HepG2 (cell line): ENCODE results near the gene SIGLEC15. TPM values are rescaled to one million over a fixed set of nuclear protein-coding genes. Genes with fewer than 3 reads are reported as not detected.

Source experiments
- ATAC-seq: fragments of 200-7000 bp; cut with Tn5 transposase; 3 replicates; pipeline ENCODE4 v1.9.1; 2020; ENCODE audit warnings: mild to moderate bottlenecking, moderate library complexity
- BruUV-seq: library from RNA; stranded (reverse); fragments of 400-500 nt; replicated peaks from 2 replicates; lab custom pipeline; 2021; lab: Mats Ljungman, UMichigan
- CTCF ChIA-PET: fragments of 300-600 bp; formaldehyde crosslinking; extraction: SDS; loops from one replicate; lab custom pipeline; 2021; ENCODE audit warnings: low total read pairs, inconsistent platforms, low intra/inter-chr PET ratio; lab: Yijun Ruan, JAX
- POLR2A ChIA-PET: fragments of 350-600 bp; sonication (Branson Sonifier 250); formaldehyde crosslinking; loops from one replicate; lab custom pipeline; 2020; ENCODE audit warnings: antibody characterized with exemption, inconsistent platforms; lab: Yijun Ruan, JAX
- DNase-seq: peaks from one replicate; pipeline ENCODE4 v3.0.0-alpha.2; 2015; ENCODE audit warnings: low spot score
- FAIRE-seq: peaks from 3 replicates; lab custom pipeline; 2011; peaks lifted over from hg19 to GRCh38; lab: Jason Lieb, UNC
- H2AFZ ChIP-seq: one replicate; pipeline ENCODE4 v1.6.1; 2011; ENCODE audit warnings: low read length, inconsistent platforms
- H3K27ac ChIP-seq: fragments of 300-600 bp; 3 replicates; pipeline ENCODE4 v1.8.0; 2011; ENCODE audit warnings: mixed run types, mild to moderate bottlenecking, mixed read lengths, low read length, inconsistent platforms; ENCODE audit not compliant: insufficient read depth; ENCODE audit errors: extremely low read length
- H3K27me3 ChIP-seq, 2 experiments: fragments of 200-600 bp in 1 of 2; 2 replicates in 1 of 2; 3 replicates in 1 of 2; pipeline versions ENCODE4 v1.6.0 to v1.8.0; 2011; ENCODE audit warnings: low read length in 2 of 2, mild to moderate bottlenecking in 2 of 2, moderate library complexity in 2 of 2, inconsistent platforms in 1 of 2; ENCODE audit not compliant: insufficient read depth in 2 of 2, control insufficient read depth in 1 of 2
- H3K36me3 ChIP-seq, 2 experiments: fragments of 200-600 bp in 1 of 2; replicated peaks in 1 of 2; 2 replicates in 1 of 2; 3 replicates in 1 of 2; pipeline versions ENCODE4 v1.5.1 to v1.8.0; 2011; ENCODE audit warnings: low read length in 2 of 2, inconsistent platforms in 1 of 2; ENCODE audit not compliant: insufficient read depth in 2 of 2, control insufficient read depth in 1 of 2
- H3K4me1 ChIP-seq: 2 replicates; pipeline ENCODE4 v1.5.1; 2012; ENCODE audit warnings: low read length, inconsistent platforms; ENCODE audit not compliant: insufficient read depth
- H3K4me2 ChIP-seq: 2 replicates; pipeline ENCODE4 v1.6.0; 2011; ENCODE audit warnings: low read depth, low read length, inconsistent platforms
- H3K4me3 ChIP-seq, 3 experiments: fragments of 200-600 bp in 1 of 3; sonication (generic), shearing (Covaris generic) in 1 of 3; replicated peaks in 1 of 3; 2 replicates each; pipeline ENCODE4 v1.5.1; 2011 to 2016; ENCODE audit warnings: low read length in 3 of 3, inconsistent platforms in 2 of 3, low read depth in 2 of 3, mild to moderate bottlenecking in 2 of 3, control low read depth in 1 of 3, mixed read lengths in 1 of 3; ENCODE audit not compliant: insufficient read depth in 1 of 3
- H3K79me2 ChIP-seq: one replicate; pipeline ENCODE4 v1.6.1; 2011; ENCODE audit warnings: low read length, inconsistent platforms; ENCODE audit not compliant: insufficient read depth
- H3K9ac ChIP-seq: 2 replicates; pipeline ENCODE4 v1.6.0; 2011; ENCODE audit warnings: mild to moderate bottlenecking, low read depth, low read length, inconsistent platforms; ENCODE audit not compliant: insufficient read depth
- H3K9me3 ChIP-seq: 2 replicates; pipeline ENCODE4 v1.5.1; 2012; ENCODE audit warnings: mild to moderate bottlenecking, low read length
- H4K20me1 ChIP-seq: 2 replicates; pipeline ENCODE4 v1.6.0; 2011; ENCODE audit warnings: inconsistent platforms, mild to moderate bottlenecking, low read length, moderate library complexity; ENCODE audit not compliant: insufficient read depth
- ATRX ChIP-seq: sonication (generic); formaldehyde crosslinking; IDR thresholded peaks from 2 replicates; pipeline ENCODE4 v1.4.0; 2020; ENCODE audit warnings: missing genetic modification reagents, borderline replicate concordance
- FOXC1 ChIP-seq: sonication (generic); formaldehyde crosslinking; IDR thresholded peaks from 2 replicates; pipeline ENCODE4 v1.8.0; 2022; ENCODE audit warnings: mild to moderate bottlenecking, missing genetic modification reagents, borderline replicate concordance
- FOXK2 ChIP-seq: fragments of 450-650 bp; IDR thresholded peaks from 2 replicates; pipeline ENCODE4 v1.6.1; 2016
- JUNB ChIP-seq: sonication (generic); formaldehyde crosslinking; IDR thresholded peaks from 2 replicates; pipeline ENCODE4 v1.8.0; 2022; ENCODE audit warnings: missing genetic modification reagents, mild to moderate bottlenecking, borderline replicate concordance
- MED1 ChIP-seq: sonication (generic); formaldehyde crosslinking; IDR thresholded peaks from 2 replicates; pipeline ENCODE4 v1.4.0; 2020; ENCODE audit warnings: missing genetic modification reagents
- NCOR1 ChIP-seq: fragments of 200-600 bp; sonication (generic); IDR thresholded peaks from 2 replicates; pipeline ENCODE4 v1.7.0; 2017; ENCODE audit warnings: antibody characterized with exemption, low read length, borderline replicate concordance
- PHF5A ChIP-seq: IDR thresholded peaks from one replicate; pipeline ENCODE4 v1.6.1; 2018; ENCODE audit warnings: low read depth, missing genetic modification reagents; ENCODE audit not compliant: unreplicated experiment
- RBM22 ChIP-seq: fragments of 200-400 bp; formaldehyde crosslinking; optimal IDR thresholded peaks from 2 replicates; pipeline ENCODE3; 2017; ENCODE audit warnings: mild to moderate bottlenecking, low read length, moderate library complexity
- SNAPC2 ChIP-seq: sonication (generic); formaldehyde crosslinking; IDR thresholded peaks from 2 replicates; pipeline ENCODE4 v1.8.1; 2022; ENCODE audit warnings: mild to moderate bottlenecking, missing genetic modification reagents
- THAP11 ChIP-seq: IDR thresholded peaks from 2 replicates; pipeline ENCODE4 v1.6.1; 2016; ENCODE audit warnings: missing biosample characterization, missing genetic modification reagents
- THAP8 ChIP-seq: sonication (generic); formaldehyde crosslinking; IDR thresholded peaks from 2 replicates; pipeline ENCODE4 v1.5.1; 2020; ENCODE audit warnings: missing genetic modification reagents, mild to moderate bottlenecking, borderline replicate concordance
- ZNF12 ChIP-seq: sonication (generic); formaldehyde crosslinking; IDR thresholded peaks from 2 replicates; pipeline ENCODE4 v1.5.0; 2020; ENCODE audit warnings: missing genetic modification reagents
- ZNF225 ChIP-seq: sonication (generic); formaldehyde crosslinking; IDR thresholded peaks from 2 replicates; pipeline ENCODE4 v1.4.0; 2020; ENCODE audit warnings: mild to moderate bottlenecking, missing genetic modification reagents
- ZNF235 ChIP-seq: sonication (generic); formaldehyde crosslinking; IDR thresholded peaks from 2 replicates; pipeline ENCODE4 v1.8.1; 2023; ENCODE audit warnings: mild to moderate bottlenecking, missing genetic modification reagents, borderline replicate concordance
- ZNF260 ChIP-seq: sonication (generic); formaldehyde crosslinking; IDR thresholded peaks from 2 replicates; pipeline ENCODE4 v1.4.0; 2020; ENCODE audit warnings: missing genetic modification reagents, low read depth, mild to moderate bottlenecking, borderline replicate concordance
- ZNF3 ChIP-seq: IDR thresholded peaks from 2 replicates; pipeline ENCODE4 v1.7.0; 2017; ENCODE audit warnings: inconsistent platforms
- ZNF431 ChIP-seq: sonication (generic); formaldehyde crosslinking; IDR thresholded peaks from 2 replicates; pipeline ENCODE4 v1.9.0; 2022; ENCODE audit warnings: missing genetic modification reagents, low read depth, mild to moderate bottlenecking, borderline replicate concordance
- ZNF547 ChIP-seq: sonication (generic); formaldehyde crosslinking; IDR thresholded peaks from 2 replicates; pipeline ENCODE4 v1.5.1; 2020; ENCODE audit warnings: mild to moderate bottlenecking, missing genetic modification reagents
- ZNF556 ChIP-seq: sonication (generic); formaldehyde crosslinking; IDR thresholded peaks from 2 replicates; pipeline ENCODE4 v1.4.0; 2020; ENCODE audit warnings: mild to moderate bottlenecking, missing genetic modification reagents, borderline replicate concordance
- ZNF580 ChIP-seq: IDR thresholded peaks from 2 replicates; pipeline ENCODE4 v1.6.1; 2016; ENCODE audit warnings: low read depth, borderline replicate concordance
- ZNF737 ChIP-seq: sonication (generic); formaldehyde crosslinking; IDR thresholded peaks from 2 replicates; pipeline ENCODE4 v1.5.0; 2020; ENCODE audit warnings: missing genetic modification reagents, mild to moderate bottlenecking, borderline replicate concordance
- ZNF784 ChIP-seq: sonication (generic); formaldehyde crosslinking; IDR thresholded peaks from 2 replicates; pipeline ENCODE4 v1.5.1; 2020; ENCODE audit warnings: missing genetic modification reagents, mild to moderate bottlenecking, borderline replicate concordance
- WGBS: methylation state at CpG from one replicate; pipeline ENCODE4 v1.1.6; 2017; ENCODE audit warnings: low lambda C conversion rate; 5-methylcytosine and 5-hydroxymethylcytosine counted together
- in situ Hi-C: cut with HindIII; loops from 2 replicates; pipeline ENCODE4 v1.10.0; 2017; ENCODE audit warnings: low pct_unique_long_range_greater_than_20kb; ENCODE audit not compliant: extremely low pct_ligation_motif_present
- intact Hi-C: fragments of 100-400 bp; cut with micrococcal nuclease; formaldehyde crosslinking; loops from one replicate; pipeline ENCODE4 v1.10.0; 2022; ENCODE audit not compliant: unreplicated experiment
- polyA plus RNA-seq, 8 experiments: library from polyadenylated mRNA; depleted of rRNA in 3 of 8; stranded (reverse) in 7 of 8; unstranded in 1 of 8; fragments of >200 nt; fragmentation: Illumina TruSeq in 4 of 8; extraction: Trizol in 4 of 8; gene quantifications; 2 replicates each; pipeline versions ENCODE4 v1.2.1 to v1.2.3, GENCODE V29; 2011 to 2016; ENCODE audit warnings: low read depth in 4 of 8, missing spikeins in 1 of 8, mixed read lengths in 1 of 8; ENCODE audit not compliant: insufficient read depth in 1 of 8
- total RNA-seq, 5 experiments: library from RNA; depleted of rRNA; stranded (reverse); fragments of >200 nt; fragmentation: Illumina TruSeq; extraction: Trizol; gene quantifications; 2 replicates each; pipeline ENCODE4 v1.2.3, GENCODE V29; 2016; ENCODE audit warnings: low read depth in 1 of 5

Gene SIGLEC15
- total and polyA plus RNA-seq, 2 of the 13 experiments (the other 11 are each of a cell fraction or from before 2014, with no cell fraction given), result not detected

- no peak for TF ChIP-seq MED1 (CRISPR knock-in tag)
- TF ChIP-seq RBM22, result no peak
Measured at GRCh38 chr18:45777393-45777792, 48.1 kb upstream of the SIGLEC15 start (continued).

- H3K79me2 ChIP-seq, result no peaks in the 10 kb centered on the region
- TF ChIP-seq PHF5A (CRISPR knock-in tag), result no peak
- no peak for TF ChIP-seq ZNF3 (CRISPR knock-in tag)
- no peak for TF ChIP-seq ZNF784 (CRISPR knock-in tag)
- TF ChIP-seq ZNF556 (CRISPR knock-in tag), result no peak
- no peak for TF ChIP-seq ZNF260 (CRISPR knock-in tag)
- no peak for TF ChIP-seq NCOR1
- no peak for TF ChIP-seq ATRX (CRISPR knock-in tag)
- TF ChIP-seq THAP8 (CRISPR knock-in tag), result no peak
- no peak for TF ChIP-seq FOXC1 (CRISPR knock-in tag)
- no peak for TF ChIP-seq ZNF737 (CRISPR knock-in tag)
- TF ChIP-seq THAP11 (CRISPR knock-in tag), result no peak
- no peak for TF ChIP-seq FOXK2
- no peak for TF ChIP-seq ZNF431 (CRISPR knock-in tag)
- no peak for TF ChIP-seq ZNF225 (CRISPR knock-in tag)
- TF ChIP-seq ZNF12 (CRISPR knock-in tag), result no peak
- TF ChIP-seq JUNB (CRISPR knock-in tag), result no peak
- TF ChIP-seq SNAPC2 (CRISPR knock-in tag), result no peak
- TF ChIP-seq ZNF235 (CRISPR knock-in tag), result no peak
- TF ChIP-seq ZNF580 (CRISPR knock-in tag), result no peak
- TF ChIP-seq ZNF547 (CRISPR knock-in tag), result no peak
- TF ChIP-seq, all 625 proteins: peak for 0
- FAIRE-seq (no peak), DNase-seq (no peak), ATAC-seq (no peak)
- Histone ChIP-seq H3K4me2 (no peak overlapping the region), H2AFZ (no peak overlapping the region), H3K36me3 (no peaks in the 10 kb centered on the region), H3K27me3 (no peaks in the 10 kb centered on the region; a peak in 1 of 5 replicates), H3K4me1 (no peaks in the 10 kb centered on the region), H3K9ac (no peak overlapping the region), H3K27ac (no peak overlapping the region), H3K9me3 (no peaks in the 10 kb centered on the region), H4K20me1 (no peaks in the 10 kb centered on the region), H3K4me3 (no peak overlapping the region)
- WGBS, result 0% methylated on average over 1 of the region's 2 CpGs
- ChIA-PET POLR2A (no interaction called here), CTCF (no interaction called here)
- in situ Hi-C loops (no loop called here), intact Hi-C loops (no loop called here)
- no TSS peak for BruUV-seq
Measured at GRCh38 chr18:45780568-45780967, 44.9 kb upstream of the SIGLEC15 start.
